ENCODE measurements around the gene ANTKMT.

Gene ANTKMT

DNA sequence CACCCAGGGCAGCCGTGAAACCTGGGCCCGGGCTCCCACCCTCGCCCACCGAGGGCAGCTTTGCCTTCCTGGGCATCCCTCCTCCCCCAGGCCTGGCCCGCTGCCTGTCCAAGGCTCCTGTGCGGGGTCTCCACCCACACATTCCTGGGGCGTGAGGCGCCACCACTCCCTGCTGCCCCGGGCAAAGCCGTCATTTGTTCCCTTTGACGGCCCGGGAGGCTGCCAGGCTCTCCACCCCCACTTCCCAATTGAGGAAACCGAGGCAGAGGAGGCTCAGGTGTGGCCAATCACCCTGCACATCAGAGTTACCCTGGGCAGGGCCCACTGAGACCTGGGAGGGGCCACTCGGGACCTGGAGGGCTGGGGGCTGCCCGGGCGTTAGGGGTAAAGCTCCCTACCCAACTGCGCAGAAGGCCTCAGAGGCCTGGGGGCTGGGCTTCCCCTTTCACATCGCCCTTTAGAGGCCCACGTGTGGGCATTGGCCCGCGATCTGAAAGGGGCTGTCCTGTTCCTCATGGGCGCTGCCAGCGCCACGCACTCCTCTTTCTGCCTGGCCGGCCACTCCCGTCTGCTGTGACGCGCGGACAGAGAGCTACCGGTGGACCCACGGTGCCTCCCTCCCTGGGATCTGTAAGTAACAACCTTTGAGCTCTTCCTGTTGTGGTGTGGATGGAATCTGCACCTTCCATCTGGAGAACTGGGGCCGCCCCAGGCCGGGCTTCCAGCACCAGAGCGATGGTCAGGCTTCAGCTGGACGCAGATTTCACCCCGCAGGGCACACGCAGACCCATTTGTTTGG, 39.8 kb downstream of the ANTKMT start, which contains the start of gene MSLN:
Gene MSLN (plus strand): TSS at position 190 of the 799 bp plus-strand sequence. CDS start 1,947 bp downstream, outside the sequence.
- H3K27me3 ChIP-seq (replicated peaks; ENCODE audit: control insufficient read depth, insufficient read depth, low read length): peaks cover 25% of the 10 kb centered on the region
- H3K9me3 ChIP-seq (ENCODE audit: control insufficient read depth, low read length): peaks cover 6% of the 10 kb centered on the region
- no peaks in the 10 kb centered on the region for H3K4me1 ChIP-seq (ENCODE audit: control insufficient read depth, insufficient read depth, low read length)
- no peak within 1 kb of the TSS for H3K4me3 ChIP-seq (ENCODE audit: low read length)
- no peak within 1 kb of the TSS for H3K9ac ChIP-seq (ENCODE audit: low read length)
- H3K36me3 ChIP-seq (ENCODE audit: control insufficient read depth, insufficient read depth, low read length, severe bottlenecking): no peaks in the 10 kb centered on the region
- DNase-seq (ENCODE audit: low read depth): no peak

DNA sequence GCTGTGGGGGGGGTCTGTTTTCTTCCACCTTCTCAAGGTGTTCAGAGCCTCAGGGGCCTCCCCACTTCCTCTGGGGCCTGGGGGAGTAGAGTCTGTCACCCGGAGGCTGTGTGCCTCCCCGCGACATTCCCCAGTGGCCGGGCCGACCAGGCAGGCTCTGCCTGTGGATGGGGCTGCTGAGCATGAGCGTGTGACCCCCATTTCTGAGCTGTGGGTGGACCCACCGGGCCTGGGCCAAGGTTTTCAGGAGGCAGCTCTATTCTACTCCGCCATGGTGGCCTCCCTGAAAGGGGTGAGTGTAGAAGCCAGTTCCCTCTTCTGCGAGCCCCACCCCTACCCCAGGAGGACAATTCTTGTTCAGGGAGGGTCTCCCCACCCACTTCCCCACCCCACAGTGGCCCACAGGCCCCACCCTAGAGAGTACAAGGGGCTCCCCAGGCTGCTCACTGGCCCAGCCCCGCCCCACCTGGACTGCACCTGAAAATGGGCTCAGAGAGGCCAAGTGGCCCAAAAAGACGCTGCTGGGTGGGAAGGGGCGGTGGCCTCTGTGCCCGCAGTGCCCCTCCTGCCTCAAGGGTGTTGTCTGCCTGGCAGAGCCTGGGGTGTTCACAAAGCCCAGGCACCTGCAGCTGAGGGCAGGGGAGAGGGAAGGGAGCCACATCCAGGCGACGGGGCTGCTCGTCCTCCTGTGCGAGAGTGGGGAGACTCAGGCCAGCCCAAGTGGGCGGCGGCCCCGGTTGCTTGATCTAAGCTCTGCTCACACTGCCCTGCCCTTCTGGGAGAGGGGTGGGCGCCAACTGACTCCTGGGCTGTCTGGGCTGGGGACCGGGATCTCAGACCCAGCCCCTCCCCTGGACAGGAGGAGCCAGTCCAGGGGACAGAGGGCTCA, 40.9 kb downstream of the ANTKMT start:
- no peak overlapping the region for H3K4me3 ChIP-seq (ENCODE audit: low read length)
- H3K4me1 ChIP-seq (ENCODE audit: control insufficient read depth, insufficient read depth, low read length): no peaks in the 10 kb centered on the region
- H3K9me3 ChIP-seq (ENCODE audit: control insufficient read depth, low read length): no peaks in the 10 kb centered on the region
- peaks cover 23% of the 10 kb centered on the region for H3K27me3 ChIP-seq (replicated peaks; ENCODE audit: control insufficient read depth, insufficient read depth, low read length)
- no peak overlapping the region for H3K9ac ChIP-seq (ENCODE audit: low read length)
- no peak for DNase-seq (ENCODE audit: low read depth)
- H3K36me3 ChIP-seq (ENCODE audit: control insufficient read depth, insufficient read depth, low read length, severe bottlenecking): no peaks in the 10 kb centered on the region

- H3K9me3 ChIP-seq (ENCODE audit: control insufficient read depth, low read length): no peaks in the 10 kb centered on the region
- peaks cover 23% of the 10 kb centered on the region for H3K27me3 ChIP-seq (replicated peaks; ENCODE audit: control insufficient read depth, insufficient read depth, low read length)
- H3K36me3 ChIP-seq (ENCODE audit: control insufficient read depth, insufficient read depth, low read length, severe bottlenecking): no peaks in the 10 kb centered on the region
- H3K9ac ChIP-seq (ENCODE audit: low read length): no peak overlapping the region
- DNase-seq (ENCODE audit: low read depth): no peak
- H3K4me1 ChIP-seq (ENCODE audit: control insufficient read depth, insufficient read depth, low read length): no peaks in the 10 kb centered on the region
- H3K4me3 ChIP-seq (ENCODE audit: low read length): no peak overlapping the region
These were observed 41.8 kb downstream of the ANTKMT start for GRCh38 chr16:762595-763268.

- Histone ChIP-seq H3K27me3 (replicated peaks; ENCODE audit: control insufficient read depth, insufficient read depth, low read length) (peaks cover 23% of the 10 kb centered on the region), H3K36me3 (ENCODE audit: control insufficient read depth, insufficient read depth, low read length, severe bottlenecking) (no peaks in the 10 kb centered on the region), H3K9ac (ENCODE audit: low read length) (no peak overlapping the region), H3K4me1 (ENCODE audit: control insufficient read depth, insufficient read depth, low read length) (no peaks in the 10 kb centered on the region), H3K4me3 (ENCODE audit: low read length) (no peak overlapping the region), H3K9me3 (ENCODE audit: control insufficient read depth, low read length) (no peaks in the 10 kb centered on the region)
- DNase-seq (ENCODE audit: low read depth): no peak
These were observed 42.6 kb downstream of the ANTKMT start for GRCh38 chr16:763369-764183.

GRCh38 chr16:764184-764750, 43.3 kb downstream of the ANTKMT start:
- peaks cover 23% of the 10 kb centered on the region for H3K27me3 ChIP-seq (replicated peaks; ENCODE audit: control insufficient read depth, insufficient read depth, low read length)

GRCh38 chr16:764848-765487, 44.0 kb downstream of the ANTKMT start:
- H3K9me3 ChIP-seq (ENCODE audit: control insufficient read depth, low read length): no peaks in the 10 kb centered on the region
- no peak overlapping the region for H3K9ac ChIP-seq (ENCODE audit: low read length)
- H3K4me3 ChIP-seq (ENCODE audit: low read length): no peak overlapping the region
- no peak for DNase-seq (ENCODE audit: low read depth)
- no peaks in the 10 kb centered on the region for H3K36me3 ChIP-seq (ENCODE audit: control insufficient read depth, insufficient read depth, low read length, severe bottlenecking)
- no peaks in the 10 kb centered on the region for H3K4me1 ChIP-seq (ENCODE audit: control insufficient read depth, insufficient read depth, low read length)
- peaks cover 18% of the 10 kb centered on the region for H3K27me3 ChIP-seq (replicated peaks; ENCODE audit: control insufficient read depth, insufficient read depth, low read length)

More at GRCh38 chr16:764184-764750, 43.3 kb downstream of the ANTKMT start:
- Histone ChIP-seq H3K9ac (ENCODE audit: low read length) (no peak overlapping the region), H3K4me3 (ENCODE audit: low read length) (no peak overlapping the region), H3K9me3 (ENCODE audit: control insufficient read depth, low read length) (no peaks in the 10 kb centered on the region), H3K4me1 (ENCODE audit: control insufficient read depth, insufficient read depth, low read length) (no peaks in the 10 kb centered on the region), H3K36me3 (ENCODE audit: control insufficient read depth, insufficient read depth, low read length, severe bottlenecking) (no peaks in the 10 kb centered on the region)
- no peak for DNase-seq (ENCODE audit: low read depth)

GRCh38 chr16:765488-765865, 44.5 kb downstream of the ANTKMT start:
- no peak for DNase-seq (ENCODE audit: low read depth)
- Histone ChIP-seq H3K4me1 (ENCODE audit: control insufficient read depth, insufficient read depth, low read length) (no peaks in the 10 kb centered on the region), H3K9me3 (ENCODE audit: control insufficient read depth, low read length) (no peaks in the 10 kb centered on the region), H3K36me3 (ENCODE audit: control insufficient read depth, insufficient read depth, low read length, severe bottlenecking) (no peaks in the 10 kb centered on the region), H3K9ac (ENCODE audit: low read length) (no peak overlapping the region), H3K27me3 (replicated peaks; ENCODE audit: control insufficient read depth, insufficient read depth, low read length) (peaks cover 18% of the 10 kb centered on the region), H3K4me3 (ENCODE audit: low read length) (no peak overlapping the region)

DNA sequence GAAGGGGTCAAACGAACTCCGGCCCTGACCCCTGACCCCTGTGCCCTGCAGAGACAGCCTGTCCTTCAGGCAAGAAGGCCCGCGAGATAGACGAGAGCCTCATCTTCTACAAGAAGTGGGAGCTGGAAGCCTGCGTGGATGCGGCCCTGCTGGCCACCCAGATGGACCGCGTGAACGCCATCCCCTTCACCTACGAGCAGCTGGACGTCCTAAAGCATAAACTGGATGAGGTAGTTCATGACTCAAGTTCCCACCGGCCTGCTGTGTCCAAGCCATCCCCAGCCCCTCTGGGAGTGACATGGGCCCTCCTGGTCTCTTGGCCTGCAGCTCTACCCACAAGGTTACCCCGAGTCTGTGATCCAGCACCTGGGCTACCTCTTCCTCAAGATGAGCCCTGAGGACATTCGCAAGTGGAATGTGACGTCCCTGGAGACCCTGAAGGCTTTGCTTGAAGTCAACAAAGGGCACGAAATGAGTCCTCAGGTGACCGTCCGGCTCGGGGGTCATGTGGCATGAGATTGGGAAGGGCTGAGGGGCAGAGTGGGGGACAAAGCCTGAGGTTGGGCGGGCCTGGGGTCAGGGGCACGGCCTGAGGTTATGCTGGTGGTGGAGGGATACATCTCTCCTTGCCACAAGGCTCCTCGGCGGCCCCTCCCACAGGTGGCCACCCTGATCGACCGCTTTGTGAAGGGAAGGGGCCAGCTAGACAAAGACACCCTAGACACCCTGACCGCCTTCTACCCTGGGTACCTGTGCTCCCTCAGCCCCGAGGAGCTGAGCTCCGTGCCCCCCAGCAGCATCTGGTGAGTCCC, 45.3 kb downstream of the ANTKMT start:
- Histone ChIP-seq H3K36me3 (ENCODE audit: control insufficient read depth, insufficient read depth, low read length, severe bottlenecking) (no peaks in the 10 kb centered on the region), H3K9ac (ENCODE audit: low read length) (no peak overlapping the region), H3K4me1 (ENCODE audit: control insufficient read depth, insufficient read depth, low read length) (no peaks in the 10 kb centered on the region), H3K9me3 (ENCODE audit: control insufficient read depth, low read length) (no peaks in the 10 kb centered on the region), H3K27me3 (replicated peaks; ENCODE audit: control insufficient read depth, insufficient read depth, low read length) (peaks cover 18% of the 10 kb centered on the region), H3K4me3 (ENCODE audit: low read length) (no peak overlapping the region)
- no peak for DNase-seq (ENCODE audit: low read depth)

DNA sequence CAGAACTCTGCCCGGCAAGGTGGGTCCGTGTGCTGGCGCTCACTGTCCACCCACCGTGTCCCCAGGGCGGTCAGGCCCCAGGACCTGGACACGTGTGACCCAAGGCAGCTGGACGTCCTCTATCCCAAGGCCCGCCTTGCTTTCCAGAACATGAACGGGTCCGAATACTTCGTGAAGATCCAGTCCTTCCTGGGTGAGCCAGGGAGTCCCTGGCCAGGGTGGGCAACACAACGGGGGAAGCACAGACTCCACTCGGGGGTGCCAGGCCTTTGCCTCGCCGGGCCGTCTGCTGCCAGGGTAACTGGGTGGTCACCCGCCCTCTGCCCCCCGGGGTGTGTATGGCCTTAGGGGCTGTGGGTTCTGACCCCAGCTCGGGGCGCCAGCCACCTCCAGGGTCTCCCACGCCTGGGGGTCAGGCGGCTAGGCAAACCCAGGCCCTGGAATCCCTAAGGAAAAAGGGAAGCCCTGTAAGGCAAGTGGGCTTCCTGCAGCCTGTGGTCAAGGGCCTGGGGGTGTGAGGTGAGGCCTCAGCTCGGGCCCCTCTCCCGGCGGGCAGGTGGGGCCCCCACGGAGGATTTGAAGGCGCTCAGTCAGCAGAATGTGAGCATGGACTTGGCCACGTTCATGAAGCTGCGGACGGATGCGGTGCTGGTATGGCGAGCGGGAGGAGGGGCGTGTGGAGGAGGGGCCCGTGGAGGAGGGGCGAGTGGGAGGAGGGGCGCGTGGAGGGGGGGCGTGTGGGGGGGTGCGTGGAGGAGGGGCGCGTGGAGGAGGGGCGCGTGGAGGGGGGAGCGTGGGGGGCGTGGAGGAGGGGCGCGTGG, 46.1 kb downstream of the ANTKMT start:
- H3K4me1 ChIP-seq (ENCODE audit: control insufficient read depth, insufficient read depth, low read length): no peaks in the 10 kb centered on the region
- DNase-seq (ENCODE audit: low read depth): no peak
- peaks cover 17% of the 10 kb centered on the region for H3K27me3 ChIP-seq (replicated peaks; ENCODE audit: control insufficient read depth, insufficient read depth, low read length)
- H3K36me3 ChIP-seq (ENCODE audit: control insufficient read depth, insufficient read depth, low read length, severe bottlenecking): no peaks in the 10 kb centered on the region
- no peak overlapping the region for H3K4me3 ChIP-seq (ENCODE audit: low read length)
- no peaks in the 10 kb centered on the region for H3K9me3 ChIP-seq (ENCODE audit: control insufficient read depth, low read length)
- H3K9ac ChIP-seq (ENCODE audit: low read length): no peak overlapping the region
